H1 (cell line): ENCODE data around the gene KIF23. TPM values are rescaled to one million over a fixed set of nuclear protein-coding genes. Genes with fewer than 3 reads are reported as not detected.

Experiments used
- CTCF ChIA-PET: fragments of 300-600 bp; sonication (Branson Sonifier 250); formaldehyde crosslinking; loops from one replicate; lab custom pipeline; 2021; ENCODE audit not compliant: partially characterized antibody; lab: Charles Lee
- POLR2A ChIA-PET: fragments of 300-600 bp; sonication (Branson Sonifier 250); formaldehyde crosslinking; loops from one replicate; lab custom pipeline; 2021; ENCODE audit warnings: inconsistent platforms; ENCODE audit not compliant: partially characterized antibody; lab: Charles Lee
- DNase-seq, 2 experiments: peaks; one replicate each; pipeline versions ENCODE4 v3.0.0 to v3.0.0-alpha.2; 2010 to 2022; ENCODE audit warnings: low spot score in 2 of 2, low read depth in 1 of 2, mixed read lengths in 1 of 2
- FAIRE-seq: peaks from 2 replicates; lab custom pipeline; 2011; peaks lifted over from hg19 to GRCh38; lab: Jason Lieb, UNC
- H2AFZ ChIP-seq: 2 replicates; pipeline ENCODE4 v1.8.1; 2012; ENCODE audit warnings: low read length, inconsistent platforms
- H2AK5ac ChIP-seq: 2 replicates; pipeline ENCODE4 v1.6.1; 2013; ENCODE audit warnings: low read depth, low read length
- H2BK120ac ChIP-seq: replicated peaks from 2 replicates; pipeline ENCODE3; 2013; ENCODE audit warnings: low read depth, low read length, inconsistent platforms
- H2BK12ac ChIP-seq: 2 replicates; pipeline ENCODE4 v1.6.1; 2013; ENCODE audit warnings: low read depth, low read length
- H2BK15ac ChIP-seq: 2 replicates; pipeline ENCODE4 v1.6.1; 2013; ENCODE audit warnings: low read length
- H2BK20ac ChIP-seq: 2 replicates; pipeline ENCODE4 v1.6.1; 2013; ENCODE audit warnings: low read length
- H2BK5ac ChIP-seq: 2 replicates; pipeline ENCODE4 v1.6.1; 2013; ENCODE audit warnings: low read depth, low read length
- H3K14ac ChIP-seq: 2 replicates; pipeline ENCODE4 v1.6.1; 2013; ENCODE audit warnings: inconsistent platforms; ENCODE audit not compliant: insufficient read length
- H3K18ac ChIP-seq: 2 replicates; pipeline ENCODE4 v1.6.1; 2013; ENCODE audit warnings: low read length; ENCODE audit errors: extremely low read depth
- H3K23ac ChIP-seq: 2 replicates; pipeline ENCODE4 v1.6.1; 2013; ENCODE audit warnings: inconsistent platforms; ENCODE audit not compliant: insufficient read length
- H3K23me2 ChIP-seq: 2 replicates; pipeline ENCODE4 v1.6.1; 2013; ENCODE audit warnings: low read depth, low read length
- H3K27ac ChIP-seq: 2 replicates; pipeline ENCODE4 v1.6.1; 2011; ENCODE audit warnings: low read depth, low read length, inconsistent platforms
- H3K27me3 ChIP-seq, 4 experiments: replicated peaks in 1 of 4; 1 replicate in 1 of 4; 2 replicates in 3 of 4; pipeline versions ENCODE4 v1.6.1 to v1.8.1; 2011 to 2013; ENCODE audit warnings: low read length in 3 of 4, mild to moderate bottlenecking in 3 of 4, inconsistent platforms in 2 of 4, mixed read lengths in 2 of 4, moderate library complexity in 1 of 4; ENCODE audit not compliant: control insufficient read depth in 3 of 4, insufficient read depth in 3 of 4; ENCODE audit errors: extremely low read depth in 1 of 4
- H3K36me3 ChIP-seq, 4 experiments: 2 replicates each; pipeline versions ENCODE4 v1.6.1 to v1.8.1; 2011 to 2013; ENCODE audit warnings: mild to moderate bottlenecking in 4 of 4, low read length in 3 of 4, moderate library complexity in 2 of 4, control low read depth in 1 of 4, inconsistent platforms in 1 of 4; ENCODE audit not compliant: insufficient read depth in 4 of 4, control insufficient read depth in 2 of 4
- H3K4ac ChIP-seq: replicated peaks from 2 replicates; pipeline ENCODE3; 2013; ENCODE audit warnings: low read length, low read depth, mixed read lengths, inconsistent platforms; ENCODE audit not compliant: insufficient read length
- H3K4me1 ChIP-seq, 4 experiments: replicated peaks in 1 of 4; 1 replicate in 1 of 4; 2 replicates in 3 of 4; pipeline versions ENCODE4 v1.6.1 to v1.8.1; 2011 to 2013; ENCODE audit warnings: low read length in 3 of 4, inconsistent platforms in 2 of 4, mixed read lengths in 1 of 4; ENCODE audit not compliant: insufficient read depth in 4 of 4, control insufficient read depth in 3 of 4
- H3K4me2 ChIP-seq, 2 experiments: 2 replicates each; pipeline versions ENCODE4 v1.6.1 to v1.8.1; 2011 to 2013; ENCODE audit warnings: low read depth in 2 of 2, low read length in 2 of 2, control low read depth in 1 of 2, inconsistent platforms in 1 of 2, mild to moderate bottlenecking in 1 of 2; ENCODE audit not compliant: insufficient read depth in 1 of 2
- H3K4me3 ChIP-seq, 4 experiments: fragments of 200-600, 300-600 bp in 1 of 4; sonication (generic), shearing (Covaris generic), sonication (Bioruptor Twin) in 1 of 4; 2 replicates each; pipeline versions ENCODE4 v1.5.1 to v1.8.1; 2011 to 2016; ENCODE audit warnings: low read length in 4 of 4, low read depth in 3 of 4, control low read depth in 2 of 4, inconsistent platforms in 2 of 4, mild to moderate bottlenecking in 2 of 4, mixed read lengths in 1 of 4, moderate library complexity in 1 of 4; ENCODE audit not compliant: insufficient read depth in 2 of 4; ENCODE audit errors: extremely low read depth in 1 of 4
- H3K56ac ChIP-seq: replicated peaks from 2 replicates; pipeline ENCODE3; 2013; ENCODE audit warnings: low read depth, mild to moderate bottlenecking, mixed read lengths, low read length, inconsistent platforms; ENCODE audit not compliant: insufficient read length
- H3K79me1 ChIP-seq: 2 replicates; pipeline ENCODE4 v1.6.1; 2013; ENCODE audit warnings: low read depth, low read length, control low read depth
- H3K79me2 ChIP-seq, 2 experiments: 2 replicates each; pipeline versions ENCODE4 v1.6.1 to v1.8.1; 2012 to 2013; ENCODE audit warnings: low read length in 2 of 2, mild to moderate bottlenecking in 2 of 2, inconsistent platforms in 1 of 2; ENCODE audit not compliant: insufficient read depth in 2 of 2, control insufficient read depth in 1 of 2
- H3K9ac ChIP-seq, 4 experiments: replicated peaks in 1 of 4; 1 replicate in 1 of 4; 2 replicates in 3 of 4; pipeline versions ENCODE4 v1.6.1 to v1.8.1; 2011 to 2013; ENCODE audit warnings: low read depth in 3 of 4, low read length in 3 of 4, control low read depth in 2 of 4, mild to moderate bottlenecking in 2 of 4, moderate library complexity in 2 of 4, inconsistent platforms in 1 of 4; ENCODE audit errors: extremely low read depth in 1 of 4
- H3K9me3 ChIP-seq, 2 experiments: 2 replicates each; pipeline versions ENCODE4 v1.6.1 to v1.8.1; 2012 to 2013; ENCODE audit warnings: mild to moderate bottlenecking in 2 of 2, moderate library complexity in 2 of 2, control low read depth in 1 of 2, inconsistent platforms in 1 of 2, low read depth in 1 of 2, low read length in 1 of 2, mixed read lengths in 1 of 2; ENCODE audit not compliant: insufficient read depth in 2 of 2
- H4K20me1 ChIP-seq, 2 experiments: replicated peaks in 1 of 2; 2 replicates each; pipeline versions ENCODE3 to v1.8.1; 2011 to 2013; ENCODE audit warnings: inconsistent platforms in 2 of 2, low read length in 2 of 2, mild to moderate bottlenecking in 1 of 2; ENCODE audit not compliant: insufficient read depth in 2 of 2, control insufficient read depth in 1 of 2
- H4K5ac ChIP-seq: 2 replicates; pipeline ENCODE4 v1.6.1; 2013; ENCODE audit warnings: low read length, low read depth, mixed read lengths, inconsistent platforms; ENCODE audit not compliant: insufficient read length
- H4K8ac ChIP-seq: 2 replicates; pipeline ENCODE4 v1.8.0; 2013; ENCODE audit warnings: mild to moderate bottlenecking, moderate library complexity, low read length, inconsistent platforms; ENCODE audit not compliant: insufficient read depth; ENCODE audit errors: extremely low read depth
- H4K91ac ChIP-seq: replicated peaks from 2 replicates; pipeline ENCODE3; 2013; ENCODE audit warnings: low read length, mixed read lengths, inconsistent platforms; ENCODE audit not compliant: insufficient read length
- BCL11A ChIP-seq, 2 experiments: IDR thresholded peaks; one replicate each; pipeline ENCODE4 v1.6.1; 2011; ENCODE audit warnings: low read depth in 2 of 2, low read length in 2 of 2, mild to moderate bottlenecking in 2 of 2
- CBX8 ChIP-seq: fragments of 300-800, 300-1000 bp; sonication (generic); IDR thresholded peaks from 2 replicates; pipeline ENCODE4 v1.7.1; 2016; ENCODE audit warnings: low read depth, low read length, borderline replicate concordance
- CTCF ChIP-seq, 3 experiments: IDR thresholded peaks; 1 replicate in 2 of 3; 2 replicates in 1 of 3; pipeline versions ENCODE4 v1.5.1 to v1.6.1; 2011; ENCODE audit warnings: low read length in 3 of 3, mild to moderate bottlenecking in 3 of 3, inconsistent platforms in 2 of 3, low read depth in 1 of 3, moderate library complexity in 1 of 3; ENCODE audit not compliant: insufficient read depth in 1 of 3; ENCODE audit errors: control extremely low read depth in 1 of 3
- GABPA ChIP-seq: IDR thresholded peaks from 2 replicates; pipeline ENCODE4 v1.6.1; 2011; ENCODE audit warnings: mild to moderate bottlenecking, low read length, moderate library complexity, borderline replicate concordance; ENCODE audit not compliant: insufficient read depth
- HDAC2 ChIP-seq, 2 experiments: fragments of 300-600 bp in 1 of 2; sonication (generic) in 1 of 2; IDR thresholded peaks; 2 replicates each; pipeline ENCODE4 v1.6.1; 2011 to 2012; ENCODE audit warnings: low read depth in 2 of 2, low read length in 2 of 2, mild to moderate bottlenecking in 2 of 2, moderate library complexity in 2 of 2, borderline replicate concordance in 1 of 2, inconsistent platforms in 1 of 2
- RBBP5 ChIP-seq: IDR thresholded peaks from 2 replicates; pipeline ENCODE4 v1.7.1; 2012; ENCODE audit warnings: low read depth, mild to moderate bottlenecking, inconsistent platforms, low read length, moderate library complexity, borderline replicate concordance
- SUZ12 ChIP-seq: fragments of 200-600 bp; sonication (generic); IDR thresholded peaks from 2 replicates; pipeline ENCODE4 v1.6.1; 2012; ENCODE audit warnings: mild to moderate bottlenecking, inconsistent platforms, low read length, moderate library complexity, mixed read lengths
- WGBS, 2 experiments: shearing (Covaris generic) in 1 of 2; methylation state at CpG; one replicate each; pipeline versions ENCODE4 v1.1.6 to v1.1.7; 2013 to 2015; ENCODE audit warnings: low lambda C conversion rate in 2 of 2, mixed read lengths in 2 of 2, inconsistent platforms in 1 of 2, low coverage in 1 of 2, missing lambda C conversion rate in 1 of 2; ENCODE audit not compliant: insufficient replicate concordance in 2 of 2, insufficient coverage in 1 of 2, insufficient read length in 1 of 2; ENCODE audit errors: extremely low coverage in 1 of 2, missing lambda C conversion rate in 1 of 2; 5-methylcytosine and 5-hydroxymethylcytosine counted together
- polyA plus RNA-seq, 7 experiments: library from polyadenylated mRNA; depleted of rRNA in 3 of 7; stranded (reverse) in 5 of 7; unstranded in 2 of 7; fragments of >200 nt in 5 of 7; fragments of 200-250 nt in 2 of 7; gene quantifications; 1 replicate in 5 of 7; 2 replicates in 1 of 7; 4 replicates in 1 of 7; pipeline versions ENCODE4 v1.2.1 to v1.2.3, GENCODE V29; 2011 to 2013; ENCODE audit warnings: missing spikeins in 2 of 7, mixed read lengths in 2 of 7
- total RNA-seq: library from RNA; stranded (reverse); fragmentation: NEBNext Ultra II Directional; extraction: Animal tissue kit (Norgen Biotek cat#: 25700); gene quantifications from 2 replicates; pipeline ENCODE4 v1.2.1, GENCODE V29; 2021
- TF ChIP-seq, protein P1 (sequence below): IDR thresholded peaks from 2 replicates; pipeline ENCODE4 v1.6.1; 2011; ENCODE audit warnings: low read depth, mild to moderate bottlenecking, low read length; ENCODE audit not compliant: insufficient read depth

KIF23 gene
- total and polyA plus RNA-seq, 2 of the 8 experiments (the other 6 are each of a cell fraction or from before 2014, with no cell fraction given): 26.2 to 77.4 TPM

DNA sequence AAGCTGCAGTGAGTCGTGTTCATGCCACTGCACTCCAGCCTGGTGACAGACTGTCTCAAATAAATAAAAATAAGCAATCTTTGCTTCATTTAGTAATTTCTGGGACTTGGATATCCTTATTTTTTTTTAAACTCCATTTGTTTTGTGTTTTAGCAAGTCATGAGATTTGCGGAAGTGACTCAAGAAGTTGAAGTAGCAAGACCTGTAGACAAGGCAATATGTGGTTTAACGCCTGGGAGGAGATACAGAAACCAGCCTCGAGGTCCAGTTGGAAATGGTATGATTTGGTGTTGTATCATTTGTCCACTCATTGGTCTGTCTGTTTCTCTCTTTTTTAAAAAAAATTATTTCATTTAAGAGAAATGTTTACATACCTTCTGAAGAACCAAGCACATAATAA is 21.8 kb downstream of the KIF23 start:
- no peak overlapping the region for H2BK20ac ChIP-seq
- peaks cover 14 to 78% (median 64%) of the 10 kb centered on the region in 4 experiments for H3K36me3 ChIP-seq
- no peak overlapping the region for H2BK5ac ChIP-seq
- no peak overlapping the region for H3K23ac ChIP-seq
- no peaks in the 10 kb centered on the region; a peak in 1 of 4 replicates for H3K79me2 ChIP-seq
- H2AK5ac ChIP-seq: no peak overlapping the region
- TF ChIP-seq BCL11A (IDR thresholded peaks at IDR 0.05; ENCODE audit: low read depth in 2 of 2, low read length in 2 of 2) (no peak), GABPA (no peak), HDAC2 (IDR thresholded peaks at IDR 0.05; ENCODE audit: borderline replicate concordance in 1 of 2, low read depth in 2 of 2, low read length in 2 of 2) (no peak), RBBP5 (no peak), CBX8 (no peak), CTCF (IDR thresholded peaks at IDR 0.05; ENCODE audit: control extremely low read depth in 1 of 3, insufficient read depth in 1 of 3, low read depth in 1 of 3, low read length in 3 of 3) (no peak), SUZ12 (no peak)
- TF ChIP-seq, protein P1, sequence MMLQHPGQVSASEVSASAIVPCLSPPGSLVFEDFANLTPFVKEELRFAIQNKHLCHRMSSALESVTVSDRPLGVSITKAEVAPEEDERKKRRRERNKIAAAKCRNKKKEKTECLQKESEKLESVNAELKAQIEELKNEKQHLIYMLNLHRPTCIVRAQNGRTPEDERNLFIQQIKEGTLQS: no peak
- no peaks in the 10 kb centered on the region; a peak in 1 of 7 replicates for H3K4me1 ChIP-seq
- H4K5ac ChIP-seq: no peak overlapping the region
- CTCF ChIA-PET: no interaction called here
- H3K4ac ChIP-seq: no peak overlapping the region
- FAIRE-seq (no peak), DNase-seq (no peak)
- H2AFZ ChIP-seq: no peak overlapping the region
- no peak overlapping the region for H3K14ac ChIP-seq
- H3K27me3 ChIP-seq: no peaks in the 10 kb centered on the region
- no peak overlapping the region for H3K4me3 ChIP-seq
- no peak overlapping the region for H3K9ac ChIP-seq
- H3K79me1 ChIP-seq: 0 out of 2 replicates have a peak, but pooled peaks cover 3% of the 10 kb centered on the region
- POLR2A ChIA-PET: interaction anchor here (0.8 to 2.0 kb wide), 3 partner anchors 11 to 361 kb away, joined by 4 to 6 read pairs (median 4); partner anchors contain the start of gene RPLP1
- no peak overlapping the region for H3K27ac ChIP-seq
- peaks cover 0 to 3% of the 10 kb centered on the region in 2 experiments for H4K20me1 ChIP-seq
- H2BK120ac ChIP-seq: no peak overlapping the region
- no peaks in the 10 kb centered on the region for H3K23me2 ChIP-seq
- H3K18ac ChIP-seq: no peak overlapping the region
- 96% methylated on average over 4 of the region's 4 CpGs; no CpG with 5 or more reads in 1 of the 2 experiments for WGBS, 2 experiments
- H3K4me2 ChIP-seq: no peak overlapping the region
- no peak overlapping the region for H2BK15ac ChIP-seq
- H3K9me3 ChIP-seq: no peaks in the 10 kb centered on the region
- no peak overlapping the region for H4K8ac ChIP-seq
- H4K91ac ChIP-seq: no peak overlapping the region
- no peak overlapping the region for H3K56ac ChIP-seq
- H2BK12ac ChIP-seq: no peak overlapping the region
